ENCODE measurements around the gene ZGLP1.

DNA sequence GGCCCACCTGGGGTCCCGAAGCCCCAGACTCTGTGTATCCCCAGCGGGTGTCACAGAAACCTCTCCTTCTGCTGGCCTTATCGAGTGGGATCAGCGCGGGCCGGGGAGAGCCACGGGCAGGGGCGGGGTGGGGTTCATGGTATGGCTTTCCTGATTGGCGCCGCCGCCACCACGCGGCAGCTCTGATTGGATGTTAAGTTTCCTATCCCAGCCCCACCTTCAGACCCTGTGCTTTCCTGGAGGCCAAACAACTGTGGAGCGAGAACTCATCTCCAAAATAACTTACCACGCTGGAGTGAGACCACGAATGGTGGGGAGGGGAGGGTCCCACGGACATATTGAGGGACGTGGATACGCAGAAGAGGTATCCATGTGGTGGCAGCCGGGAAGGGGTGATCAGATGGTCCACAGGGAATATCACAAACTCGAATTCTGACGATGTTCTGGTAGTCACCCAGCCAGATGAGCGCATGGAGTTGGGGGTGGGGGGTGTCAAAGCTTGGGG, 20.9 kb downstream of the ZGLP1 start:
- TF ChIP-seq POLR2A (IDR thresholded peaks at IDR 0.05) (no peak), POLR2AphosphoS5 (IDR thresholded peaks at IDR 0.05) (no peak)
- TF ChIP-seq, protein P1, sequence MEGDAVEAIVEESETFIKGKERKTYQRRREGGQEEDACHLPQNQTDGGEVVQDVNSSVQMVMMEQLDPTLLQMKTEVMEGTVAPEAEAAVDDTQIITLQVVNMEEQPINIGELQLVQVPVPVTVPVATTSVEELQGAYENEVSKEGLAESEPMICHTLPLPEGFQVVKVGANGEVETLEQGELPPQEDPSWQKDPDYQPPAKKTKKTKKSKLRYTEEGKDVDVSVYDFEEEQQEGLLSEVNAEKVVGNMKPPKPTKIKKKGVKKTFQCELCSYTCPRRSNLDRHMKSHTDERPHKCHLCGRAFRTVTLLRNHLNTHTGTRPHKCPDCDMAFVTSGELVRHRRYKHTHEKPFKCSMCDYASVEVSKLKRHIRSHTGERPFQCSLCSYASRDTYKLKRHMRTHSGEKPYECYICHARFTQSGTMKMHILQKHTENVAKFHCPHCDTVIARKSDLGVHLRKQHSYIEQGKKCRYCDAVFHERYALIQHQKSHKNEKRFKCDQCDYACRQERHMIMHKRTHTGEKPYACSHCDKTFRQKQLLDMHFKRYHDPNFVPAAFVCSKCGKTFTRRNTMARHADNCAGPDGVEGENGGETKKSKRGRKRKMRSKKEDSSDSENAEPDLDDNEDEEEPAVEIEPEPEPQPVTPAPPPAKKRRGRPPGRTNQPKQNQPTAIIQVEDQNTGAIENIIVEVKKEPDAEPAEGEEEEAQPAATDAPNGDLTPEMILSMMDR (IDR thresholded peaks at IDR 0.05): no peak
